ENCODE results near the gene DLX4.
A peak's percentile ranks its signal among the peaks of the same experiment; 100 is the strongest.

The DLX4 gene

GRCh38 chr17:49946964-49947584, 21.9 kb upstream of the DLX4 start:
- DNase-seq (ENCODE audit: low read depth in 2 of 2, low spot score in 1 of 2), result no peak

GRCh38 chr17:49949634-49950033, 19.4 kb upstream of the DLX4 start:
- DNase-seq (ENCODE audit: low read depth in 2 of 2, low spot score in 1 of 2), result no peak

GRCh38 chr17:49951362-49952082, 17.5 kb upstream of the DLX4 start:
- DNase-seq (ENCODE audit: low read depth in 2 of 2, low spot score in 1 of 2), result no peak

GRCh38 chr17:49952209-49952911, 16.6 kb upstream of the DLX4 start:
- peak; percentile 51 to 75 for DNase-seq (ENCODE audit: low read depth in 2 of 2, low spot score in 1 of 2)

- no peak for DNase-seq (ENCODE audit: low read depth in 2 of 2, low spot score in 1 of 2)
These were observed 16.0 kb upstream of the DLX4 start for GRCh38 chr17:49952912-49953497.

GRCh38 chr17:49955157-49955556, 13.8 kb upstream of the DLX4 start:
- DNase-seq (ENCODE audit: low read depth in 2 of 2, low spot score in 1 of 2), result no peak

GRCh38 chr17:49956780-49957179, 12.2 kb upstream of the DLX4 start:
- no peak for DNase-seq (ENCODE audit: low read depth in 2 of 2, low spot score in 1 of 2)

GRCh38 chr17:49957350-49957749, 11.6 kb upstream of the DLX4 start:
- no peak for DNase-seq (ENCODE audit: low read depth in 2 of 2, low spot score in 1 of 2)

GRCh38 chr17:49958723-49959122, 10.3 kb upstream of the DLX4 start:
- no peak for DNase-seq (ENCODE audit: low read depth in 2 of 2, low spot score in 1 of 2)

- DNase-seq (ENCODE audit: low read depth in 2 of 2, low spot score in 1 of 2), result no peak
These were observed 9.6 kb upstream of the DLX4 start for GRCh38 chr17:49959183-49959935.

- DNase-seq (ENCODE audit: low read depth in 2 of 2, low spot score in 1 of 2), result no peak
These were observed 6.2 kb upstream of the DLX4 start for GRCh38 chr17:49962599-49963308.

- no peak for DNase-seq (ENCODE audit: low read depth in 2 of 2, low spot score in 1 of 2)
These were observed 5.7 kb upstream of the DLX4 start for GRCh38 chr17:49963309-49963625.

- no peak for DNase-seq (ENCODE audit: low read depth in 2 of 2, low spot score in 1 of 2)
These were observed 5.2 kb upstream of the DLX4 start for GRCh38 chr17:49963626-49964302.

GRCh38 chr17:49964303-49964768, 4.7 kb upstream of the DLX4 start:
- no peak for DNase-seq (ENCODE audit: low read depth in 2 of 2, low spot score in 1 of 2)

GRCh38 chr17:49964769-49965523, 4.0 kb upstream of the DLX4 start:
- no peak for DNase-seq (ENCODE audit: low read depth in 2 of 2, low spot score in 1 of 2)

- DNase-seq (ENCODE audit: low read depth in 2 of 2, low spot score in 1 of 2), result no peak
These were observed 3.5 kb upstream of the DLX4 start for GRCh38 chr17:49965524-49965909.

- no peak for DNase-seq (ENCODE audit: low read depth in 2 of 2, low spot score in 1 of 2)
These were observed 2.2 kb upstream of the DLX4 start for GRCh38 chr17:49966767-49967166.

- DNase-seq (ENCODE audit: low read depth in 2 of 2, low spot score in 1 of 2), result no peak
These were observed 1.8 kb upstream of the DLX4 start for GRCh38 chr17:49967205-49967604.

GRCh38 chr17:49967621-49968404, 1.2 kb upstream of the DLX4 start:
- no peak for DNase-seq (ENCODE audit: low read depth in 2 of 2, low spot score in 1 of 2)

Data from stimulated activated CD8-positive, alpha-beta memory T cell treated with anti-CD3 and anti-CD28 coated beads, Interleukin-4, amount 100 ng/mL, for 4 hours (primary cell).